AG04450 (cell line): ENCODE data around the gene MECP2. TPM values are rescaled to one million over a fixed set of nuclear protein-coding genes. Genes with fewer than 3 reads are reported as not detected.

Source experiments
- CTCF ChIA-PET: fragments of 300-600, 350-600 bp; formaldehyde crosslinking; extraction: SDS; loops from one replicate; lab custom pipeline; 2022; ENCODE audit warnings: antibody characterized with exemption, inconsistent platforms; lab: Charles Lee
- POLR2A ChIA-PET: fragments of 350-600 bp; formaldehyde crosslinking; extraction: SDS; loops from one replicate; lab custom pipeline; 2021; ENCODE audit warnings: antibody characterized with exemption, inconsistent platforms; lab: Yijun Ruan, JAX
- DNase-seq: peaks from one replicate; pipeline ENCODE4 v3.0.0-alpha.2; 2011; ENCODE audit warnings: low read depth, low spot score
- H3K27ac ChIP-seq: one replicate; pipeline ENCODE4 v1.5.1; 2012; ENCODE audit warnings: low read depth, low read length, control low read depth
- H3K27me3 ChIP-seq: one replicate; pipeline ENCODE4 v1.6.0; 2012; ENCODE audit warnings: low read length; ENCODE audit not compliant: control insufficient read depth, insufficient read depth
- H3K4me3 ChIP-seq: 2 replicates; pipeline ENCODE4 v1.5.1; 2011; ENCODE audit warnings: mild to moderate bottlenecking, low read depth, low read length, control low read depth
- H3K9me3 ChIP-seq: 2 replicates; pipeline ENCODE4 v1.5.1; 2012; ENCODE audit warnings: low read length; ENCODE audit not compliant: control insufficient read depth, insufficient read depth
- CTCF ChIP-seq: IDR thresholded peaks from 2 replicates; pipeline ENCODE4 v1.5.1; 2011; ENCODE audit warnings: low read depth, low read length, control low read depth, inconsistent platforms
- polyA plus RNA-seq: library from polyadenylated mRNA; depleted of rRNA; stranded (reverse); fragments of >200 nt; gene quantifications from 2 replicates; pipeline ENCODE4 v1.2.3, GENCODE V29; 2011

MECP2 gene
- polyA plus RNA-seq, 1 experiment, result 12.8 TPM

DNA sequence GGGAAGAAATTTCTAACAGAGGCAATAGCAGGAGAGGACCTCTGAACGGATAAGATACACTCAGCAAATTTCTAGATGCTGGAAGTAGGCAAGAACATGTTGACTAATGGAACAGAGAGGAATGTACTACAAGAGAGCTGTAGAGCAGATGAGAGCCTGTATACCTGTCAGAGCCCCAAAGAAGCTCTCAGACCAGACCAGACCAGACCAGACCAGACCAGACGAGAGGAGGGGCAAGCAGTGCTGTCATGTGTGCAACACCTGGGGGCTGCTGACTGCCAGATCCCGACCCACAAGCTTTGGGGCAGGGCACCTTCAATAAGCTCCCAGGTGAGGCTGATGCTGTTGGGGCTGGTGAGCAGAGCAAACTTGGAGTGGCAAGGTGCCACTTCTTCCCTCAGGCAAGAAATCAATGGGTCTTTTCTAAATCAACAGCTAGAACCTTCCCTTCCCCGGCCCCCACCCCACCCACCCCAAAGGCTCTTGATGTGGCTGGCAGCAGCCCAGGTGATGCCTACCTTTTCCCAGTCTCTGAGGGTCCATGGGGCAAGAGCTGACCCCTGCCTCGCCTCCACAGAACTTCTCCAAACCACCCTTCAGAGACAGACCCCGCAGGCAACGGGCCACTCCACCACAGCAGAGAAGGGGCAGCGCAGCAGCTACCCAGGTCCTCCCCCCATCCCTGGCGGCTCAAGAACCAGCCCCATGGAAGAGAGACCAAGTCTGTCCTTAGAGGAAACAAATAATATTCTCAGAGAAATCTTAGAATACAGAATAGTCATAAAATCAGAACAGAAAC lies 32.7 kb downstream of the MECP2 start:
- Histone ChIP-seq H3K27me3 (no peaks in the 10 kb centered on the region), H3K9me3 (no peaks in the 10 kb centered on the region), H3K27ac (no peak overlapping the region), H3K4me3 (no peak overlapping the region)
- ChIA-PET POLR2A (no interaction called here), CTCF (no interaction called here)
- no peak for TF ChIP-seq CTCF
- no peak for DNase-seq

DNA sequence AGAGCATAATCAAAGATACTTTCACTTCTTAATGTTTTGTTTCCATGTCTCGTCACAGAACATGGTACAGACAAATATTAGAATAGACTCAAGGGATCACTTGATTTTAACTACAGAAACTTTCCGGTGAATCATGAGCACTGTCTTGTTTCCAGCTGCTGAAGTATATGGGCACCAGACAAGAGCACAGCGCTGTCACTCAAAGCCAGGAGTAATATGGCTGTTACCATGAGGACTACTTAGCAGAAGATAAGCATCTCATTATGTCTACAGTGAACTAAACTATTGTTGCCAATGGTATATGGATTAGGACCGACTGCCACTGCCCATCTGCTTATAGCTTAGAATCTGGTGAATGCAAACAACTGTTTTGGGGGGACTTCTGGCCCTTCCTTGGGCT lies 34.3 kb downstream of the MECP2 start:
- no peak for DNase-seq
- no peak for TF ChIP-seq CTCF
- H3K9me3 ChIP-seq, result no peaks in the 10 kb centered on the region
- CTCF ChIA-PET, result no interaction called here
- H3K27ac ChIP-seq, result no peak overlapping the region
- no peaks in the 10 kb centered on the region for H3K27me3 ChIP-seq
- POLR2A ChIA-PET, result no interaction called here
- no peak overlapping the region for H3K4me3 ChIP-seq

- no peak overlapping the region for H3K4me3 ChIP-seq
- ChIA-PET CTCF (no interaction called here), POLR2A (no interaction called here)
- no peak overlapping the region for H3K27ac ChIP-seq
- no peaks in the 10 kb centered on the region for H3K9me3 ChIP-seq
- no peak for TF ChIP-seq CTCF
- H3K27me3 ChIP-seq, result no peaks in the 10 kb centered on the region
- DNase-seq, result no peak
Observed at GRCh38 chrX:154061801-154062200, 35.7 kb downstream of the MECP2 start.

GRCh38 chrX:154059729-154060245 lies 37.7 kb downstream of the MECP2 start:
- Histone ChIP-seq H3K4me3 (no peak overlapping the region), H3K9me3 (no peaks in the 10 kb centered on the region), H3K27ac (no peak overlapping the region), H3K27me3 (no peaks in the 10 kb centered on the region)
- no peak for DNase-seq
- ChIA-PET POLR2A (interaction anchor here (0.9 kb wide), 1 partner anchor 19 kb away, joined by 3 read pairs; no protein-coding TSS in a partner anchor), CTCF (interaction anchor here (1.8 kb wide), 1 partner anchor 8 kb away, joined by 8 read pairs; no protein-coding TSS in a partner anchor)
- no peak for TF ChIP-seq CTCF

GRCh38 chrX:154059231-154059630 lies 38.3 kb downstream of the MECP2 start:
- ChIA-PET POLR2A (no interaction called here), CTCF (no interaction called here)
- no peak for TF ChIP-seq CTCF
- Histone ChIP-seq H3K9me3 (no peaks in the 10 kb centered on the region), H3K27ac (no peak overlapping the region), H3K27me3 (no peaks in the 10 kb centered on the region), H3K4me3 (no peak overlapping the region)
- DNase-seq, result no peak
